ENCODE data around the gene ARMH3.

The ARMH3 gene

GRCh38 chr10:101895781-101896180, 160.2 kb downstream of the ARMH3 start:
- Histone ChIP-seq H3F3A (ENCODE audit: insufficient read depth, low read length) (no peaks in the 10 kb centered on the region), H3K9me3 (replicated peaks; ENCODE audit: insufficient read depth, low read length) (no peaks in the 10 kb centered on the region), H3K36me3 (replicated peaks; ENCODE audit: insufficient read depth, low read length) (no peaks in the 10 kb centered on the region), H3K4me3 (ENCODE audit: low read length) (no peak overlapping the region), H3K9me2 (replicated peaks; ENCODE audit: insufficient read depth, low read length) (no peaks in the 10 kb centered on the region), H3K27ac (ENCODE audit: low read length) (no peak overlapping the region), H3K27me3 (replicated peaks; ENCODE audit: insufficient read depth, low read length) (no peaks in the 10 kb centered on the region), H3K4me1 (ENCODE audit: low read length) (no peaks in the 10 kb centered on the region), H3K79me2 (ENCODE audit: low read length) (no peaks in the 10 kb centered on the region), H3K4me2 (ENCODE audit: low read depth, low read length) (no peak overlapping the region), H2AFZ (ENCODE audit: low read length) (no peak overlapping the region), H3K9ac (ENCODE audit: low read length) (no peak overlapping the region), H4K20me1 (ENCODE audit: insufficient read depth, low read length) (no peaks in the 10 kb centered on the region)
- DNase-seq: no peak
- no peak for TF ChIP-seq CTCF (IDR thresholded peaks at IDR 0.05; ENCODE audit: low read length)
- TF ChIP-seq EZH2 (optimal IDR thresholded peaks at IDR 0.05; ENCODE audit: low read depth, low read length): no peak
- TF ChIP-seq EZH2phosphoT487 (IDR thresholded peaks at IDR 0.05; ENCODE audit: low read length): no peak

- Histone ChIP-seq H4K20me1 (ENCODE audit: insufficient read depth, low read length) (no peaks in the 10 kb centered on the region), H2AFZ (ENCODE audit: low read length) (no peak overlapping the region), H3K27ac (ENCODE audit: low read length) (no peak overlapping the region), H3K36me3 (replicated peaks; ENCODE audit: insufficient read depth, low read length) (no peaks in the 10 kb centered on the region), H3K79me2 (ENCODE audit: low read length) (no peaks in the 10 kb centered on the region), H3K4me1 (ENCODE audit: low read length) (no peaks in the 10 kb centered on the region), H3K27me3 (replicated peaks; ENCODE audit: insufficient read depth, low read length) (no peaks in the 10 kb centered on the region), H3K9me2 (replicated peaks; ENCODE audit: insufficient read depth, low read length) (no peaks in the 10 kb centered on the region), H3K4me3 (ENCODE audit: low read length) (no peak overlapping the region), H3K4me2 (ENCODE audit: low read depth, low read length) (no peak overlapping the region), H3K9me3 (replicated peaks; ENCODE audit: insufficient read depth, low read length) (no peaks in the 10 kb centered on the region), H3K9ac (ENCODE audit: low read length) (no peak overlapping the region), H3F3A (ENCODE audit: insufficient read depth, low read length) (no peaks in the 10 kb centered on the region)
- TF ChIP-seq EZH2phosphoT487 (IDR thresholded peaks at IDR 0.05; ENCODE audit: low read length) (no peak), EZH2 (optimal IDR thresholded peaks at IDR 0.05; ENCODE audit: low read depth, low read length) (no peak), CTCF (IDR thresholded peaks at IDR 0.05; ENCODE audit: low read length) (no peak)
- DNase-seq: no peak
Observed at GRCh38 chr10:101894742-101895141, 161.2 kb downstream of the ARMH3 start.

- H4K20me1 ChIP-seq (ENCODE audit: insufficient read depth, low read length): no peaks in the 10 kb centered on the region
- H2AFZ ChIP-seq (ENCODE audit: low read length): no peak overlapping the region
- no peaks in the 10 kb centered on the region for H3F3A ChIP-seq (ENCODE audit: insufficient read depth, low read length)
- H3K4me2 ChIP-seq (ENCODE audit: low read depth, low read length): no peak overlapping the region
- DNase-seq: no peak
- H3K9me3 ChIP-seq (replicated peaks; ENCODE audit: insufficient read depth, low read length): no peaks in the 10 kb centered on the region
- H3K4me3 ChIP-seq (ENCODE audit: low read length): no peak overlapping the region
- H3K27ac ChIP-seq (ENCODE audit: low read length): no peak overlapping the region
- H3K79me2 ChIP-seq (ENCODE audit: low read length): no peaks in the 10 kb centered on the region
- no peaks in the 10 kb centered on the region for H3K36me3 ChIP-seq (replicated peaks; ENCODE audit: insufficient read depth, low read length)
- H3K9me2 ChIP-seq (replicated peaks; ENCODE audit: insufficient read depth, low read length): no peaks in the 10 kb centered on the region
- H3K27me3 ChIP-seq (replicated peaks; ENCODE audit: insufficient read depth, low read length): no peaks in the 10 kb centered on the region
- H3K4me1 ChIP-seq (ENCODE audit: low read length): no peaks in the 10 kb centered on the region
- TF ChIP-seq EZH2 (optimal IDR thresholded peaks at IDR 0.05; ENCODE audit: low read depth, low read length): no peak
- no peak for TF ChIP-seq EZH2phosphoT487 (IDR thresholded peaks at IDR 0.05; ENCODE audit: low read length)
- no peak for TF ChIP-seq CTCF (IDR thresholded peaks at IDR 0.05; ENCODE audit: low read length)
- no peak overlapping the region for H3K9ac ChIP-seq (ENCODE audit: low read length)
Observed at GRCh38 chr10:101894266-101894665, 161.7 kb downstream of the ARMH3 start.
